Gastroesophageal sphincter (tissue), 3 donors: ENCODE data around the gene APRT.

Experiments used
- CTCF ChIP-seq, 4 experiments: fragments of 200-600 bp in 2 of 4; fragments of 450-650 bp in 2 of 4; sonication (generic) in 1 of 4; IDR thresholded peaks; one replicate each; pipeline ENCODE4 v1.5.1; 2017 to 2019; ENCODE audit warnings: antibody characterized with exemption in 4 of 4, mild to moderate bottlenecking in 2 of 4, moderate library complexity in 2 of 4
- POLR2A ChIP-seq, 2 donors: fragments of 450-650 bp; IDR thresholded peaks; one replicate each; pipeline ENCODE4 v1.6.1; 2017; ENCODE audit warnings: antibody characterized with exemption in 2 of 2, mild to moderate bottlenecking in 2 of 2, moderate library complexity in 1 of 2
- POLR2AphosphoS5 ChIP-seq: sonication (generic); formaldehyde crosslinking; IDR thresholded peaks from one replicate; pipeline ENCODE4 v1.6.1; 2017; ENCODE audit warnings: antibody characterized with exemption

GRCh38 chr16:88813269-88814143 lies 1.8 kb upstream of the APRT start:
- no peak for TF ChIP-seq CTCF (IDR thresholded peaks at IDR 0.05)
- TF ChIP-seq POLR2A (IDR thresholded peaks at IDR 0.05) = no peak
- no peak for TF ChIP-seq POLR2AphosphoS5
